Left renal cortex interstitium (tissue), 4 donors: ENCODE measurements around the gene CFAP20DC. TPM values are rescaled to one million over a fixed set of nuclear protein-coding genes. Genes with fewer than 3 reads are reported as not detected.
"Not testable (repeated sequence)": the region's sequence is repeated elsewhere in the genome, so short reads cannot be mapped to it uniquely, and the experiment has no call there.

ENCODE experiments used
- DNase-seq, 4 donors: peaks; one replicate each; pipeline ENCODE4 v3.0.0-alpha.2; 2013; ENCODE audit warnings: low read depth in 4 of 4, low spot score in 2 of 4, missing footprints in 1 of 4
- polyA plus RNA-seq, 4 donors: library from polyadenylated mRNA; unstranded; fragments of 120-200 nt; gene quantifications; one replicate each; pipeline ENCODE4 v1.2.1, GENCODE V29; 2013; ENCODE audit not compliant: insufficient read length in 4 of 4

CFAP20DC gene
- polyA plus RNA-seq, 4 donors = 3.9 to 4.6 (median 4.2) TPM

- not testable (repeated sequence) for DNase-seq
Observed at GRCh38 chr3:58967866-58968265, 82.0 kb downstream of the CFAP20DC start.

- no peak for DNase-seq
Observed at GRCh38 chr3:58965865-58966264, 84.0 kb downstream of the CFAP20DC start.

GRCh38 chr3:58963928-58964503 is 85.8 kb downstream of the CFAP20DC start:
- no peak for DNase-seq

GRCh38 chr3:58962816-58963215 is 87.0 kb downstream of the CFAP20DC start:
- DNase-seq = no peak

- DNase-seq = no peak
Observed at GRCh38 chr3:58962040-58962651, 87.7 kb downstream of the CFAP20DC start.

- no peak for DNase-seq
Observed at GRCh38 chr3:58955308-58955707, 94.5 kb downstream of the CFAP20DC start.

- DNase-seq = no peak
Observed at GRCh38 chr3:58953288-58953687, 96.5 kb downstream of the CFAP20DC start.

GRCh38 chr3:58952128-58952917 is 97.5 kb downstream of the CFAP20DC start:
- DNase-seq = no peak

- DNase-seq = no peak
Observed at GRCh38 chr3:58948018-58948417, 101.8 kb downstream of the CFAP20DC start.

GRCh38 chr3:58946875-58947274 is 103.0 kb downstream of the CFAP20DC start:
- no peak for DNase-seq

GRCh38 chr3:58938057-58938456 is 111.8 kb downstream of the CFAP20DC start:
- DNase-seq = no peak

GRCh38 chr3:58924578-58924977 is 125.2 kb downstream of the CFAP20DC start:
- no peak for DNase-seq

- no peak for DNase-seq
Observed at GRCh38 chr3:58900386-58900785, 149.4 kb downstream of the CFAP20DC start.

- no peak for DNase-seq
Observed at GRCh38 chr3:58899953-58900298, 149.9 kb downstream of the CFAP20DC start.

- DNase-seq = peak in 2 of 4 donors; percentile 14 to 23
Observed at GRCh38 chr3:58899159-58899952, 150.5 kb downstream of the CFAP20DC start.

GRCh38 chr3:58898513-58898912 is 151.3 kb downstream of the CFAP20DC start:
- no peak for DNase-seq

GRCh38 chr3:58897646-58898045 is 152.2 kb downstream of the CFAP20DC start:
- no peak for DNase-seq

GRCh38 chr3:58895678-58896077 is 154.1 kb downstream of the CFAP20DC start:
- DNase-seq = not testable (repeated sequence)

- not testable (repeated sequence) for DNase-seq
Observed at GRCh38 chr3:58892526-58892925, 157.3 kb downstream of the CFAP20DC start.

GRCh38 chr3:58888087-58888486 is 161.7 kb downstream of the CFAP20DC start:
- no peak for DNase-seq

GRCh38 chr3:58884453-58884852 is 165.4 kb downstream of the CFAP20DC start:
- no peak for DNase-seq
